RCC 7860 (cell line): Measurements from ENCODE around the gene ADTRP.
"Not testable (repeated sequence)": the region's sequence is repeated elsewhere in the genome, so short reads cannot be mapped to it uniquely, and the experiment has no call there.

Source experiments
- DNase-seq: peaks from one replicate; pipeline ENCODE4 v3.0.0-alpha.2; 2015; ENCODE audit warnings: low spot score
- FAIRE-seq: peaks from 2 replicates; lab custom pipeline; 2012; peaks lifted over from hg19 to GRCh38; lab: Jason Lieb, UNC

The ADTRP gene

DNA sequence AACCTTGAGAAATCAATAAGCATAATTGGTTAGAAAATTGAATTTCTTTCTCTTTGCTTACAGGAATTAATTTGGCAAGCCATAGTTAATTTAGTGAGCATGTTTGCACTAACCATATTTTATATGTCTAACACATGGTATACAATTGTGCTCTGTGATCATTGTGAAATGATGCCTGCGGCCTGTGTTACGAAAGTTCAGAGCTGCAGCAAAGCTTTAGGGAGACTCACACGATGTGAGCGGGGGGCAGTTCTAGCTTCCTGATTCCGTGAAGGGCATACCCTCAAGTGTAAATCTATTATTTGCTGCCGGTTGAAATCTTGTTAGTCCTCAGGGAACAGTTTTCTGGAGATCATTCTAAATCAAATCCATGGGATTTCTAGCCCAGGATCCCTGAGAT lies 25.5 kb upstream of the ADTRP start:
- DNase-seq (no peak), FAIRE-seq (no peak)

DNA sequence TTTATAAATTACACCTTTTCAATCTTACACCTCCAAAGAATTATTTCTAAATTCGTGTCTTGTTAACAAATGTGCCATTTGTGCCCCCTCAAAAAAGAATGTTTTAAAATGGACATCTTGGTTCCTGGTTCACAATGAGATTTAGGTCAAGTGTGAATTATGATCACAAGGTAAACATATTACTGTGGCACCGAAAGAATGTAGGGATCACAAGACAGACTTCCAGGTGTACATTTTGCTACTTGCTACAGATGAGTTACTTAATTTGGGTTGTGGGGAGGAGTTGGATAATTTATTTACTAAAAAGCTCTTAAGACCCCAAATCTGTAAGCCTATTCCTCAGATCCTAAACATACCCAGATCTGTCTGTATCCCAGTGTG lies 25.0 kb upstream of the ADTRP start:
- no peak for DNase-seq
- no peak for FAIRE-seq

DNA sequence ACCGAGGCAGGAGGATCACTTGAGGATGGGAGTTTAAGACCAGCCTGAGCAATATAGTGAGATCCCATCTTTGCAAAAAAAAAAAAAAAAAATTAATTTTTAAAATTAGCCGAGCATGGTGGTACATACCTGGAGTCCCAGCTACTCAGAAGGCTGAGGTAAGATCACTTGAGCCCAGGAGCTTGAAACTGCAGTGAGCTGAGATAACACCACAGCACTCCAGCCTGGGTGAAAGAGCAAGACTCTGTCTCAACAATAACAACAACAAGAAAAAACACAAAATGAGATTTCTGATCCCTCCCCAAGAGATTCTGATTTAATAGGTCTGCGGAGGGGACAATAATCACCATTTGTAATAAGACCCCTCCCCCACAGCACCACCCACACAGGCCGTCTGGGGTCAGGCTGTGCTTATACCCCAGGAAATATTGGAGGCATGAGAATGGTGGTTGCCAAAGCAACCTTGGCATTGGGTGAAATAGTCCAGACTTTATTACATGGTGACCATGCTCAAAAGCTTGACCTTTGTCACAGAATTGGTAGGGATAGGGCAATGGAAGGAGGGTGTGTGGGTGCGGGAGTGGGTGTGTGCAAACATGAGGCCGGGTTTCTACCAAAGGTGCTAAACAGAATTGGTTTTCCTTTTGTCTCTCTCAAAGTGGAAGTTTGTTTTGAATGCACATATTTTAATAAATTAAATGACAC lies 24.4 kb upstream of the ADTRP start:
- DNase-seq = no peak
- no peak for FAIRE-seq

- not testable (repeated sequence) for DNase-seq
Measured at GRCh38 chr6:11800531-11800930, 21.9 kb upstream of the ADTRP start.

GRCh38 chr6:11798538-11798937 lies 19.9 kb upstream of the ADTRP start:
- no peak for FAIRE-seq

More at GRCh38 chr6:11800531-11800930, 21.9 kb upstream of the ADTRP start:
- FAIRE-seq = not testable (repeated sequence)

GRCh38 chr6:11798096-11798495 lies 19.5 kb upstream of the ADTRP start:
- FAIRE-seq (no peak), DNase-seq (no peak)

More at GRCh38 chr6:11798538-11798937, 19.9 kb upstream of the ADTRP start:
- no peak for DNase-seq

DNA sequence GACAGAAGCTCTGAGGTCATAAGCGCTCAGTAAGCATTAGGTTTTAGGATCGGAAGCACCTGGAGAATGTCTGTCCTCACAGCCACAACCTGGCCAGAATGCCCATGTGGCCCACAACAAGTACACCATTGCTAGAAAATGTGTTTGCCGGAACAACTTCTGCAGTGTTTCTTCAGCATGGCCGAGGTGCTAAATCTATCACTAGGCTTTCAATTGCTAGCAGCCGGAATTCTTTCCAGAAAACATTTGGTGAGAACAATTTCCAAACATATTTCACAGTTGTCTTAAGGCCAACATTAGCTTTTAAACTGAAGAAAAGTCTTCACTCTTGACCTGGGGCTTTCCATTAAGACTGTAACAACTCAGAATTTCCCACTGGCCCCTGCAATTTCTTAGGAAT lies 18.2 kb upstream of the ADTRP start:
- no peak for FAIRE-seq
- no peak for DNase-seq

DNA sequence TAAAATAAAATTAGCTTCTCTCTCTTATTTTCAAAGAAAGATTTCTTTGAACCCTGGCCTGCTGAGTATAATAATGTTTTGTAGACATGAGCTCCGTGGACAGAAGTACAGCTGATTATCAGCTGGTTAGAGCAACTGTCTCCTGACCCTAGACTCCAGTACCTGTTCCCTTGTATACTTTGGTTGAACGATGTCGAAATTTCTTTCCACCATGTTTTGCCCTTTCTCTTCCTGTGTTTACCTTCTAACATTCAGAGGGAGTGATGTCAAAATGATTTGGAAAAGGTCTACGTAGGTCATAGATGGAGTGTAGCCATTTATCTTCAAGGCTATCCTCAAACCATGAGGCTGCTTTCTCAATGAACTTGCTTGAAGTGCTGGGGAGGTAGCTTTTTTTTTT lies 16.8 kb upstream of the ADTRP start:
- no peak for FAIRE-seq
- no peak for DNase-seq

DNA sequence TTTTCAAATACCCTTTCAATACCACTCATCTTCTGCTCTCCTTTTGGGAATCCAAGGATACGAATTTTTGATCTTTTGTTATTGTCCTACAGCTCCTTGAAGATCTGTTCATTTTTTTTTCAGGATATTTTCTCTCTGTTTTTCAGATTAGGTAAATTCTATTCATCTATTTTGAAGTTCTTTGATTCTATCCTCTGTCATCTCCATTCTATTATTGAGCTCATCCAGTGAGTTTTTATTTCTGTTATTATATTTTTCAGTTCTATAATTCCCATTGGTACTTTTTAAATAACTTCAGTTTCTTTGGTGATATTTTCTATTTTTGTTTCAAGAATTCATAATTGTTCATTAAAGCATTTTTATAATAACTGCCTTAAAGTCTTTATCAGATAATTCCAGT lies 14.7 kb upstream of the ADTRP start:
- FAIRE-seq = no peak
- no peak for DNase-seq

DNA sequence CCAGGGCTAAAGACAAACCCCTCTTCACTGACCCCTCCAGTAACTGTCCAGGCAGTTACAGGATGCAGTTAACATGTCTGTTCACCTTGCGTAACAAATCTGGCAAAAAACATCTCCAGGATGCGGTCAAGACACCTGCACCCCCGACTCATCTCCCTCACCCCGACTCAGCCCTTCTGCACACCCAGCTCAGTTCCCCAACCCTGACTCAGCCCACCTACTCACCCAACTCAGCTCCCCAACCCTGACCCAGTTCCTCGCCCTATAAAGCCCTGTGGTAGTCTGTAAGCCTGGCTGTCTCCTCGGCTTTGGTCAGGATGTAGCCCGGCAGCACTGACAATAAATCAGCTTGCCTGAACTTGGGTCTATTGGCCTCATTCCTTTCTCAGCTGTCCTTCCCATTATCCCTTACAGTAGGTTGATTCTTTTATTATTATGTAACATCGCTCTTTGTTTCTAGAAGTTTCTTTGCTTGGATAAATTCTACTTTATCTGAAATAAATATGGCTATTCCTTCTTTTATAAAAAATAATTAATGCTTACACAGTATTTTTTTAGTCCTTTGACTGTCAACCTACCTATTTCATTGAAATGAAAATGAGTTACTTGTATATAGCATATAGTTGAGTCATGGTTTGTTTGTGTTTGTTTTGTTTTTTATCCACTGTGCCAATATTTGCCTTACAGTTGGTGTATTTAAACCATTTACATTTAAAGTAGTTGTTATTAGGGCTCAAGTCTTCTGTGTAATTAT lies 12.9 kb upstream of the ADTRP start:
- no peak for FAIRE-seq
- DNase-seq = no peak

DNA sequence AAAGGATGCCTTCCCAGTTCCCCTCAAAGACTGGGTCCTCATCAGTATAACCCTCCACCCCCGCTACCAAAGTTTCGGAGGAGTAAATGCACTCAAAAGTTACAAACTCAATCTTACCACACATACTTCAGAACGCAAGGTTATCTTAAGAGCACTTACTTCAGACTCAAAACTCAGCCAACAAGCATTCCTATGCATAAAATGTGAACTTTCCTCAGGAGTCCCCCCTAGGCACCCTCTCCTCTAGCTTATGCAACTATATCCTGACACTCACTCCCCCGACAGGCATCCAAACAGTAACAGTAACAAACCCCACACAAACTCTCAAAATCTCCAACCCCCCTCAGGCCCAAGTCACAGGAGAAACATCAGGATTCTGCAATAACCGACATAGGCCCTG lies 11.1 kb upstream of the ADTRP start:
- no peak for DNase-seq
- FAIRE-seq = no peak

- FAIRE-seq (no peak), DNase-seq (no peak)
Measured at GRCh38 chr6:11788043-11788442, 9.4 kb upstream of the ADTRP start.

DNA sequence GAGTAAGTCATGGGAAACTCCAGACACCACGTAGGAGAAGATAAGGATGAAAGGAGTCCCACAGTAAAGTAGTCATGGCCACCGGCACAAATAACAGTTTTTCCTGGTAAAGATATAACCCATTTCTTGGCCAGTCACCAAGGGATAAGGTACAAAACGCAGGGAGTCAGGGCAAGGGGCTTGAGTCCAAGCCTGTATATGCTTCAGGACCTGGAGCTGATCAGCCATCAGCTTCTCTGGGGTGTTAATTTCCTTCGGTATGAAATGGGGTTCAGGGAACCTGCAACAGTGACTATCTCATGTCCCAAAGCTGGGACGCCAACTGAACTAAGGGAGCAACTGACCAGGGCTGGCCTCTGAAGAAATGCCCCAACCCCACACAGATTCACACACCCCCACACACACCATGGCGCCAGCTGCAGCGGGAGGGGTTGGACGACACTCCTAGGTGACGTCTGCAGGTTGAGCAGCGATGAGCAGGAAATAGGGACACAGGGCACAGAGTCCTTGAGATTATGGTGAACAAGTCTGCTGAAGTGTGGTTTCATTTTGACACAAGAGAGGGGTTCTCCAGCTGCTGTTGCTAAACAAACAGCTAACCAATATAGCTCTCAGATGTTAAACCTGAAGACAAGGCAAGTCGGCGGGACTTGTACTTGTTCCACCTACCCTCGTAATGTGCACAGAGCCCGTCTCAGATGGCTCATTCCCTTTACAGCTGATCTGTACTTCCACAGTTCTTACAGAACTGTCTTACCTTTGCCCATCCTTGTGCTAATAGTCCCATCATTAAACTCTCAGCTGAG lies 7.4 kb upstream of the ADTRP start:
- FAIRE-seq (no peak), DNase-seq (no peak)

DNA sequence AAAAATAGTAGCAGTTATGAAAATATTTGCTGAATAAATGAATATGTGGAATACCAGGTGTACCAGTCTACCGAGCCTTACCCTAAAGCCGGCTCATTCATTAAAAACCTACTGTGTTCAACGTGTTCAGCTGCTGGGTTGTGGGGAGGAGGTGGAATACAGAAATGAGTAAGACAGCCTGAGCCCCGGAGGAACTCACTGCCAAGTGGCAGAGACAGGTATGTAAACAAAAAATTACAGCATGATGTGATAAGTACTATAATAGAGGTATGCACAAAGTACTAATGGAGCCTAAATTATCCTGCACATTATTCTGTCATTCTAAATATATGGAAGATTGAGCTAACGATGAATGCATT lies 6.8 kb upstream of the ADTRP start:
- FAIRE-seq = no peak
- peak; percentile 26 for DNase-seq

- FAIRE-seq = no peak
- DNase-seq = no peak
Measured at GRCh38 chr6:11784341-11784740, 5.7 kb upstream of the ADTRP start.

DNA sequence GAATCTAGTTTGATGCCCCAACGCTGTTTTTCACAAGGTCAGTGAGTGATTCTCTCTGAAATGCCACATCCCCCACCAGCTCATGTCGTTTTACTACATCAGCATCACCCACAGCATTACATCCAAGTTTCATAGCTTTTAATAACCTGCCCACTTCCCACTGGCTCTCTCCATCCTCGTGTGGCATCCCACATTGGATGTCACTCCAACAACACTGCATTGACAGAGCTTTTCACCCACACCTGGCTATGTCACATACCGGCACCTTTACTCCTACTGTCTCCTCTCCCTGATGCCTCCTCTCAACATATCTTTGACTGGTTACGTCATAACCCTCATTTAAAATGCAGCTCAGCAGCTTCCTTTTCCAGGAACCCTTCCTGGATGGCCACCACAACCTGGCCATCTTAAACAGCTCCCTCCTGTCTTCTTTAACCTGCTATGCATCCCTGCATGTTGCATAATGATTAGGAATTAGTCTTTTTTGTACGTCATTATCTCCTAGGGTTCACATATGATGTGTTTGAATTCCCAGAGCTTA lies 5.0 kb upstream of the ADTRP start:
- FAIRE-seq (no peak), DNase-seq (no peak)

GRCh38 chr6:11782524-11782923 lies 3.9 kb upstream of the ADTRP start:
- FAIRE-seq = no peak
- no peak for DNase-seq

DNA sequence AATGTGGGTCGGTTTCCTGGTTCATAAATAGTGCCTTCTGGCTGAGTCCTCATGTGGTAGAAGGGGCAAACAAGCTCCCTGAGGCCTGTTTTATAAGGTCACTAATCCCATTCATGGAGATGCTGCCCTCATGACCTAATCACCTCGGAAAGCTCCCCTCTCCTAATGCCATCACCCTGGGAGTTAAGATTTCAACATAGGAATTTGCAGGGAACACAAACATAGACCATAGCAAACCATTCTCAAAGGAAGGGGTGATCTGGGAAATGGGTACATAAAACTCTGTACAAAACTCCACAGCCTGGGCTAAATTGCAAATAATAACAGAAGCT lies 1.5 kb upstream of the ADTRP start:
- DNase-seq (no peak), FAIRE-seq (no peak)

- no peak for DNase-seq
- FAIRE-seq = no peak
Measured at GRCh38 chr6:11779329-11780096, 910 bp upstream of the ADTRP start.

- no peak for FAIRE-seq
- DNase-seq = no peak
Measured at GRCh38 chr6:11778036-11778435, 567 bp downstream of the ADTRP start.
